AG04449 (cell line): Measurements from ENCODE around the gene E2F4.

ENCODE experiments used
- CTCF ChIA-PET: fragments of 350-600 bp; formaldehyde crosslinking; extraction: SDS; loops from one replicate; lab custom pipeline; 2021; ENCODE audit warnings: antibody characterized with exemption; lab: Yijun Ruan, JAX
- POLR2A ChIA-PET: fragments of 400-600, 350-600 bp; formaldehyde crosslinking; extraction: SDS; loops from one replicate; lab custom pipeline; 2020; ENCODE audit warnings: antibody characterized with exemption, inconsistent platforms; lab: Yijun Ruan, JAX
- DNase-seq: peaks from one replicate; pipeline ENCODE4 v3.0.0-alpha.2; 2010; ENCODE audit warnings: low read depth, low spot score
- H3K4me3 ChIP-seq: 2 replicates; pipeline ENCODE4 v1.5.1; 2011; ENCODE audit warnings: low read depth, mild to moderate bottlenecking, control low read depth, low read length
- TF ChIP-seq, protein P1 (sequence below): IDR thresholded peaks from one replicate; pipeline ENCODE4 v1.5.1; 2011; ENCODE audit warnings: mild to moderate bottlenecking, moderate library complexity, low read length, control low read depth, inconsistent platforms; ENCODE audit not compliant: insufficient read depth; ENCODE audit errors: missing control alignments

Gene E2F4

GRCh38 chr16:67183627-67184452, 8.1 kb upstream of the E2F4 start, which contains the start of gene MATCAP1:
TSS of gene MATCAP1 (minus strand) at chr16:67183963. CDS start at chr16:67180610, 3,353 bp downstream.
- ChIA-PET POLR2A (interaction anchor here (1.6 kb wide), 1 partner anchor 64 kb away, joined by 4 read pairs; the partner anchor contains the start of gene FHOD1), CTCF (interaction anchor here (0.7 to 10.2 kb wide), 24 partner anchors 11 to 289 kb away, joined by 3 to 128 read pairs (median 10); partner anchors contain the start of genes CES3, FBXL8, NOL3 and TRADD)
- DNase-seq = peak; percentile 82
- H3K4me3 ChIP-seq = peak within 1 kb of the TSS; percentile 74
- TF ChIP-seq, protein P1, sequence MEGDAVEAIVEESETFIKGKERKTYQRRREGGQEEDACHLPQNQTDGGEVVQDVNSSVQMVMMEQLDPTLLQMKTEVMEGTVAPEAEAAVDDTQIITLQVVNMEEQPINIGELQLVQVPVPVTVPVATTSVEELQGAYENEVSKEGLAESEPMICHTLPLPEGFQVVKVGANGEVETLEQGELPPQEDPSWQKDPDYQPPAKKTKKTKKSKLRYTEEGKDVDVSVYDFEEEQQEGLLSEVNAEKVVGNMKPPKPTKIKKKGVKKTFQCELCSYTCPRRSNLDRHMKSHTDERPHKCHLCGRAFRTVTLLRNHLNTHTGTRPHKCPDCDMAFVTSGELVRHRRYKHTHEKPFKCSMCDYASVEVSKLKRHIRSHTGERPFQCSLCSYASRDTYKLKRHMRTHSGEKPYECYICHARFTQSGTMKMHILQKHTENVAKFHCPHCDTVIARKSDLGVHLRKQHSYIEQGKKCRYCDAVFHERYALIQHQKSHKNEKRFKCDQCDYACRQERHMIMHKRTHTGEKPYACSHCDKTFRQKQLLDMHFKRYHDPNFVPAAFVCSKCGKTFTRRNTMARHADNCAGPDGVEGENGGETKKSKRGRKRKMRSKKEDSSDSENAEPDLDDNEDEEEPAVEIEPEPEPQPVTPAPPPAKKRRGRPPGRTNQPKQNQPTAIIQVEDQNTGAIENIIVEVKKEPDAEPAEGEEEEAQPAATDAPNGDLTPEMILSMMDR = no peak

DNA sequence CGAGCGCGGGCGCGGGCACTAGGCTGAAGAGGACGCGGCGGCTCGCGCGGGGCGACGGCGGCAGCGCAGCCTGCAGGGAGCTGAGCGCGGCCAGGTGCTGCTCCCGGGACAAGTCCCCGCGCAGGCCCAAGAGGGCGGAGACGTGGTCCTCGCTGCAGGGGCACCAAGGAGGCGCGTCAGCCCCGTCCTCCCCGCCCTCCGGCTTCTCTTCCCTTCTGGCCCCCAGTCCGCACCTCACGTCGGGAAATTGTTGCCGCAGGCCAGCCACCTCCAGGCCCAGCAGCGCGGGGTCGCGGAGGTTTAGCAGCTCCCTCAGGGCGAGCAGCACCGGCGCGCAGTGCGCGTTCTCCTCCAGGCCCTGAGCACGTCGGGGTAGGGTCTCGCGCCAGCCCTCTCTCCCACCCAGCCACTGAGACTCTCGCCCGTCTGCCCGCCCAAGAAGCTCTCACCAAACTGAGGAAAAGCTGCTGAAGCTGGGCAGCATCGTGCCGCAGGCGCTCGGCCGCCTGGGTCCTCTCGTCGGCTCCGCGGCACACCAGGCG, 7.4 kb upstream of the E2F4 start:
- H3K4me3 ChIP-seq = peak overlapping the region; percentile 74
- POLR2A ChIA-PET = interaction anchor here (1.6 kb wide), 1 partner anchor 63 kb away, joined by 4 read pairs; the partner anchor contains the start of gene FHOD1
- no peak for DNase-seq
- TF ChIP-seq, protein P1 = no peak
- CTCF ChIA-PET = interaction anchor here (0.7 to 10.2 kb wide), 40 partner anchors 10 to 289 kb away, joined by 3 to 128 read pairs (median 6); partner anchors contain the start of genes B3GNT9, CES3, CES4A and FBXL8

DNA sequence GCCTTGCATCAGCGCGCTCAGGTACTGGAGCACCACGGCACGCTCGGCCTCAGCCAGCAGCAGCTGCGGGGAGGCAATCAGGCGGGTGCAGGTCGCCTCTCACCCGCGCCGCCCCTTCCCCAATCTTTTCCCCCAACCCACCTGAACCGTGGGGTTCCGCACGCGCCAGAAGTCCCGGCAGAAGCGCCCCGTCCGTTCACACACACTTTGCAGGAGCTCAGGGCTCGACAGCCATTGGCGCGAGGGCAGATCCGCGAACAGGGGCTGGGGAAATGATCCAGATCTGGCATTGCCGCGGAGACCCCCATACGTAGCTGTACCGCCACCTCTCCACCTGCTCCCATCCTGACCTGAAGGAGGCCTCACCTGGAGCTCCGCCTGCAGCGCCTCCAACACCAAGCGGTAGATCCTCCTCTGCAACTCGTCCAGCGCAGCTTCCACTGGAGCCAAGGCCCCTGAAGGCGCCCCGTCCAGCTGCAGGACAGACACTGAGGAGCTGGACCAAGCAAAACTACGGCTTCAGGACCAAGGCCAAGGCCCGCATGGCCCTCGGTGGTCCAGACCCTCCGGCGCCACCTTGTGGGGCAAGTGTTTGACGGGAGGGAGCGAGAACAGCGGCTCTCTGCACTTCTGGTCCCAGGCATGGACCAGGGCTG, 6.8 kb upstream of the E2F4 start:
- H3K4me3 ChIP-seq = no peak overlapping the region; the same call in 1 of the 2 replicates
- TF ChIP-seq, protein P1 = peak; percentile 99
- ChIA-PET CTCF (interaction anchor here (0.9 to 10.2 kb wide), 42 partner anchors 9 to 290 kb away, joined by 3 to 128 read pairs (median 5); partner anchors contain the start of genes B3GNT9, CES3, CES4A and FBXL8), POLR2A (interaction anchor here (1.6 kb wide), 1 partner anchor 62 kb away, joined by 4 read pairs; the partner anchor contains the start of gene FHOD1)
- DNase-seq = peak; percentile 44

GRCh38 chr16:67185651-67186134, 6.3 kb upstream of the E2F4 start:
- ChIA-PET POLR2A (interaction anchor here (1.6 kb wide), 1 partner anchor 62 kb away, joined by 4 read pairs; the partner anchor contains the start of gene FHOD1), CTCF (interaction anchor here (0.9 to 10.2 kb wide), 41 partner anchors 9 to 290 kb away, joined by 3 to 128 read pairs (median 5); partner anchors contain the start of genes B3GNT9, CES3, CES4A and FBXL8)
- TF ChIP-seq, protein P1 = no peak
- no peak for DNase-seq
- no peak overlapping the region for H3K4me3 ChIP-seq

GRCh38 chr16:67186550-67186950, 5.4 kb upstream of the E2F4 start:
- H3K4me3 ChIP-seq = no peak overlapping the region
- DNase-seq = no peak
- ChIA-PET POLR2A (no interaction called here), CTCF (interaction anchor here (0.8 to 10.2 kb wide), 10 partner anchors 14 to 240 kb away, joined by 3 to 128 read pairs (median 26); partner anchors contain the start of genes CES3, FBXL8, NOL3 and TRADD)
- TF ChIP-seq, protein P1 = no peak
